ENCODE measurements around the gene SLIT3. TPM values are rescaled to one million over a fixed set of nuclear protein-coding genes. Genes with fewer than 3 reads are reported as not detected.

The SLIT3 gene
- polyA plus RNA-seq, 1 of the 3 experiments (the other 2 are of a cell fraction): 119 TPM

- H3K4me3 ChIP-seq (ENCODE audit: low read depth in 2 of 2, low read length in 1 of 2): no peak overlapping the region
- no peak overlapping the region for H2AFZ ChIP-seq (ENCODE audit: low read depth)
- H3K79me2 ChIP-seq (ENCODE audit: insufficient read depth): no peaks in the 10 kb centered on the region
- H4K20me1 ChIP-seq (ENCODE audit: insufficient read depth): no peaks in the 10 kb centered on the region
- H3K27me3 ChIP-seq (ENCODE audit: insufficient read depth): no peaks in the 10 kb centered on the region
- TF ChIP-seq SMC3 (IDR thresholded peaks at IDR 0.05; ENCODE audit: low read depth, low read length) (no peak), NFIC (IDR thresholded peaks at IDR 0.05; ENCODE audit: borderline replicate concordance) (no peak), GABPA (IDR thresholded peaks at IDR 0.05; ENCODE audit: low read depth) (no peak)
- H3K27ac ChIP-seq (ENCODE audit: low read depth in 2 of 2, low read length in 1 of 2): no peak overlapping the region
- 89% methylated on average over 9 of the region's 9 CpGs for WGBS (ENCODE audit: low lambda C conversion rate)
- no peaks in the 10 kb centered on the region for H3K9me3 ChIP-seq
- ChIA-PET POLR2A (no interaction called here), CTCF (no interaction called here)
- H3K9me2 ChIP-seq: no peaks in the 10 kb centered on the region
- peaks cover 29 to 60% of the 10 kb centered on the region in 2 experiments for H3K36me3 ChIP-seq (replicated peaks in 1 of 2; ENCODE audit: control insufficient read depth in 1 of 2, insufficient read depth in 2 of 2, low read length in 1 of 2)
- DNase-seq: no peak
- no peak overlapping the region for H3K4me2 ChIP-seq
- no peak overlapping the region for H3K9ac ChIP-seq
- H3K4me1 ChIP-seq (ENCODE audit: control insufficient read depth in 1 of 2, insufficient read depth in 2 of 2, low read depth in 1 of 2, low read length in 1 of 2): peaks cover 0 to 12% of the 10 kb centered on the region in 2 experiments; a peak in 1 of 4 replicates
- no peaks in the 10 kb centered on the region for H3F3A ChIP-seq (replicated peaks; ENCODE audit: insufficient read depth)
Observed at GRCh38 chr5:168720575-168720974, 580.4 kb downstream of the SLIT3 start.

DNA sequence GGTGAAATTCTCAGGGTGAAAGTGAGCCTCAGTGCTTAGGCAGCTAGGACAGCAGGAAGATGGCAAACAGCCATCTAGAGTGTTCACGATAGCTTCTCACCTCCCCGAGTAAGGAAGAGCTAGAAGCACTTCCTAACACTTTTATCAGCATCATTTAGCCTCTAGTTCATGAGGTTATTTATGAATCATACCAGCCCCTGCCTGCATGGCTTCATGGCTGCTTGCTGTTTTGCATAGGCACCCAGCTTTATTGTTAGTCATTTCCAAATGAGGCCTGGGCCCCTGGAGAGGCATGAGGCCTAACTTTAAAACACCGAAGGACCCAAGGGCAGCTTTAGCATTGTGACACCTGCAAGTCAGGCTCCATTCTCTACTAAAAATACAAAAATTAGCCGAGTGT, 586.9 kb downstream of the SLIT3 start:
- Histone ChIP-seq H3K9me3 (no peaks in the 10 kb centered on the region), H3K36me3 (replicated peaks in 1 of 2; ENCODE audit: control insufficient read depth in 1 of 2, insufficient read depth in 2 of 2, low read length in 1 of 2) (peaks cover 6 to 52% of the 10 kb centered on the region in 2 experiments), H3K27ac (ENCODE audit: low read depth in 2 of 2, low read length in 1 of 2) (peak overlapping the region; percentile 69 to 89), H3K79me2 (ENCODE audit: insufficient read depth) (no peaks in the 10 kb centered on the region), H3F3A (replicated peaks; ENCODE audit: insufficient read depth) (peaks cover 21% of the 10 kb centered on the region), H3K9me2 (no peaks in the 10 kb centered on the region), H3K4me1 (ENCODE audit: control insufficient read depth in 1 of 2, insufficient read depth in 2 of 2, low read depth in 1 of 2, low read length in 1 of 2) (peaks cover 16 to 35% of the 10 kb centered on the region in 2 experiments; a peak in 3 of 4 replicates), H3K27me3 (ENCODE audit: insufficient read depth) (no peaks in the 10 kb centered on the region), H4K20me1 (ENCODE audit: insufficient read depth) (no peaks in the 10 kb centered on the region), H3K9ac (no peak overlapping the region), H3K4me3 (ENCODE audit: low read depth in 2 of 2, low read length in 1 of 2) (no peak overlapping the region), H3K4me2 (0 out of 2 replicates have a peak overlapping the region, but pooled peaks have one; percentile 5), H2AFZ (ENCODE audit: low read depth) (no peak overlapping the region)
- DNase-seq: no peak
- 65% methylated on average over 4 of the region's 4 CpGs for WGBS (ENCODE audit: low lambda C conversion rate)
- CTCF ChIA-PET: no interaction called here
- POLR2A ChIA-PET: no interaction called here
- TF ChIP-seq TAF1 (IDR thresholded peaks at IDR 0.05; ENCODE audit: borderline replicate concordance, low read depth, low read length): no peak
- TF ChIP-seq YY1 (IDR thresholded peaks at IDR 0.05; ENCODE audit: low read depth): no peak
- TF ChIP-seq, protein P1, sequence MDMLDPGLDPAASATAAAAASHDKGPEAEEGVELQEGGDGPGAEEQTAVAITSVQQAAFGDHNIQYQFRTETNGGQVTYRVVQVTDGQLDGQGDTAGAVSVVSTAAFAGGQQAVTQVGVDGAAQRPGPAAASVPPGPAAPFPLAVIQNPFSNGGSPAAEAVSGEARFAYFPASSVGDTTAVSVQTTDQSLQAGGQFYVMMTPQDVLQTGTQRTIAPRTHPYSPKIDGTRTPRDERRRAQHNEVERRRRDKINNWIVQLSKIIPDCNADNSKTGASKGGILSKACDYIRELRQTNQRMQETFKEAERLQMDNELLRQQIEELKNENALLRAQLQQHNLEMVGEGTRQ (IDR thresholded peaks at IDR 0.05; ENCODE audit: borderline replicate concordance, low read depth, low read length): no peak
- no peak for TF ChIP-seq MEF2A (IDR thresholded peaks at IDR 0.05; ENCODE audit: borderline replicate concordance, low read depth)

DNA sequence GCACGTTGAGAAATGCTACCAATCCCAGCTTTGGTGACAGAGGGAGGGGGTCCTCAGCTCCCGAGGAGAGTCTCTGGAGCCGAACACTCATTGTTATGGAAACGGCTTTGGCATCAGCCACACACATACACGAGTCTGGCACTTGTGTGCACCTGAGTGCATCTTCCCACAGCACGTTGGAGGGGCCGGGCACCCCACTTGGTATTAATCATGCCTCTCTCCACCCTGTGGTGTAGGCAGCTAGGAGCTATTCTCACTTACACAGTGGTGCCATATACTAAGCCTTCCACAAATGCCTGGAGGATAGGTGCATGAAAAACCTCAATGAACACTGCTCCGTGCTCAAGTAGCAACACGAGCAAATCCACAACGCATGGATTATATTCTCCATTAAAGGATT, 587.9 kb downstream of the SLIT3 start:
- Histone ChIP-seq H3K27me3 (ENCODE audit: insufficient read depth) (no peaks in the 10 kb centered on the region), H3K9me2 (no peaks in the 10 kb centered on the region), H3K4me3 (ENCODE audit: low read depth in 2 of 2, low read length in 1 of 2) (no peak overlapping the region), H3K79me2 (ENCODE audit: insufficient read depth) (no peaks in the 10 kb centered on the region), H2AFZ (ENCODE audit: low read depth) (no peak overlapping the region), H3K9ac (peak overlapping the region; percentile 13; the same call in 1 of the 2 replicates), H4K20me1 (ENCODE audit: insufficient read depth) (no peaks in the 10 kb centered on the region), H3F3A (replicated peaks; ENCODE audit: insufficient read depth) (peaks cover 21% of the 10 kb centered on the region), H3K36me3 (replicated peaks in 1 of 2; ENCODE audit: control insufficient read depth in 1 of 2, insufficient read depth in 2 of 2, low read length in 1 of 2) (peaks cover 6 to 56% of the 10 kb centered on the region in 2 experiments), H3K4me1 (ENCODE audit: control insufficient read depth in 1 of 2, insufficient read depth in 2 of 2, low read depth in 1 of 2, low read length in 1 of 2) (peaks cover 16 to 42% of the 10 kb centered on the region in 2 experiments; a peak in 3 of 4 replicates), H3K9me3 (no peaks in the 10 kb centered on the region), H3K27ac (ENCODE audit: low read depth in 2 of 2, low read length in 1 of 2) (peak overlapping the region; percentile 71 to 89), H3K4me2 (peak overlapping the region; percentile 57; the same call in 1 of the 2 replicates)
- ChIA-PET CTCF (no interaction called here), POLR2A (no interaction called here)
- TF ChIP-seq FOSL2 (IDR thresholded peaks at IDR 0.05; ENCODE audit: borderline replicate concordance, low read depth): no peak
- no peak for TF ChIP-seq RXRA (IDR thresholded peaks at IDR 0.05; ENCODE audit: borderline replicate concordance, low read depth)
- TF ChIP-seq SIN3A (IDR thresholded peaks at IDR 0.05; ENCODE audit: borderline replicate concordance, low read depth, low read length): no peak
- no peak for TF ChIP-seq RFX5 (IDR thresholded peaks at IDR 0.05; ENCODE audit: low read length)
- no peak for TF ChIP-seq RCOR1 (IDR thresholded peaks at IDR 0.05; ENCODE audit: low read length)
- TF ChIP-seq POLR2AphosphoS5 (IDR thresholded peaks at IDR 0.05; ENCODE audit: low read depth, low read length): no peak
- no peak for TF ChIP-seq PBX3 (IDR thresholded peaks at IDR 0.05)
- no peak for TF ChIP-seq JUND (IDR thresholded peaks at IDR 0.05)
- no peak for TF ChIP-seq EP300 (IDR thresholded peaks at IDR 0.05; ENCODE audit: borderline replicate concordance in 1 of 2, low read depth in 1 of 2, low read length in 1 of 2)
- no peak for TF ChIP-seq NRF1 (IDR thresholded peaks at IDR 0.05; ENCODE audit: low read depth, low read length)
- DNase-seq: no peak
- WGBS (ENCODE audit: low lambda C conversion rate): 73% methylated on average over 10 of the region's 10 CpGs

Measured in SK-N-SH (cell line).